ENCODE data around the gene NOMO2.
"Not testable (repeated sequence)": the region's sequence is repeated elsewhere in the genome, so short reads cannot be mapped to it uniquely, and the experiment has no call there.

Gene NOMO2, protein sequence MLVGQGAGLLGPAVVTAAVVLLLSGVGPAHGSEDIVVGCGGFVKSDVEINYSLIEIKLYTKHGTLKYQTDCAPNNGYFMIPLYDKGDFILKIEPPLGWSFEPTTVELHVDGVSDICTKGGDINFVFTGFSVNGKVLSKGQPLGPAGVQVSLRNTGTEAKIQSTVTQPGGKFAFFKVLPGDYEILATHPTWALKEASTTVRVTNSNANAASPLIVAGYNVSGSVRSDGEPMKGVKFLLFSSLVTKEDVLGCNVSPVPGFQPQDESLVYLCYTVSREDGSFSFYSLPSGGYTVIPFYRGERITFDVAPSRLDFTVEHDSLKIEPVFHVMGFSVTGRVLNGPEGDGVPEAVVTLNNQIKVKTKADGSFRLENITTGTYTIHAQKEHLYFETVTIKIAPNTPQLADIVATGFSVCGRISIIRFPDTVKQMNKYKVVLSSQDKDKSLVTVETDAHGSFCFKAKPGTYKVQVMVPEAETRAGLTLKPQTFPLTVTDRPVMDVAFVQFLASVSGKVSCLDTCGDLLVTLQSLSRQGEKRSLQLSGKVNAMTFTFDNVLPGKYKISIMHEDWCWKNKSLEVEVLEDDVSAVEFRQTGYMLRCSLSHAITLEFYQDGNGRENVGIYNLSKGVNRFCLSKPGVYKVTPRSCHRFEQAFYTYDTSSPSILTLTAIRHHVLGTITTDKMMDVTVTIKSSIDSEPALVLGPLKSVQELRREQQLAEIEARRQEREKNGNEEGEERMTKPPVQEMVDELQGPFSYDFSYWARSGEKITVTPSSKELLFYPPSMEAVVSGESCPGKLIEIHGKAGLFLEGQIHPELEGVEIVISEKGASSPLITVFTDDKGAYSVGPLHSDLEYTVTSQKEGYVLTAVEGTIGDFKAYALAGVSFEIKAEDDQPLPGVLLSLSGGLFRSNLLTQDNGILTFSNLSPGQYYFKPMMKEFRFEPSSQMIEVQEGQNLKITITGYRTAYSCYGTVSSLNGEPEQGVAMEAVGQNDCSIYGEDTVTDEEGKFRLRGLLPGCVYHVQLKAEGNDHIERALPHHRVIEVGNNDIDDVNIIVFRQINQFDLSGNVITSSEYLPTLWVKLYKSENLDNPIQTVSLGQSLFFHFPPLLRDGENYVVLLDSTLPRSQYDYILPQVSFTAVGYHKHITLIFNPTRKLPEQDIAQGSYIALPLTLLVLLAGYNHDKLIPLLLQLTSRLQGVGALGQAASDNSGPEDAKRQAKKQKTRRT

DNA sequence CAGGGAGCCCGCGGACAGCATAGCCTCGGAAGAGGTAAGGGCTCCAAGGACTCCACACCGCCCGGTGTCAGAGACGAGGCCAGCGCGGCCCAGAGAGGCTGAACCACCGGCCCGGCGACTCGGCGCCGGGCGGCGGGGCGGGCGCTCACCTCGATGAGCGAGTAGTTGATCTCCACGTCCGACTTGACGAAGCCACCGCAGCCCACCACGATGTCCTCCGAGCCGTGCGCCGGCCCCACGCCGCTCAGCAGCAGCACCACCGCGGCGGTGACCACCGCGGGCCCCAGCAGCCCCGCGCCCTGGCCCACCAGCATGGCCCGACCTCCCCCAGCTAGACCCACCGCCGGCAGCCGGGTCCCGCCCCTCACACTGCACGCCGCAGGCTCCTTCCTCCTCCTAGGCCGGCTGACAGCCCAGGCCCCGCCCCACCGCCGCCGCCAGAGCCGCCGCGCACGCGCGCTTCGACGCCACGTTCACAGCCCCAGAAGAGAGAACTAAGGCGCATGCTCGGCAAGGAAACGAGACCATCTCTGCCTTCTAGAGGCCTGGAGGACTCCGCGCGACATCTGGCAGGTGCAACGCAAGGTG lies at the start of gene NOMO2:
Gene NOMO2, minus strand, starts transcription at position 371 of the 588 bp plus-strand sequence. Its CDS starts 57 bp downstream, at position 314.
- DNase-seq, result not testable (repeated sequence)

DNA sequence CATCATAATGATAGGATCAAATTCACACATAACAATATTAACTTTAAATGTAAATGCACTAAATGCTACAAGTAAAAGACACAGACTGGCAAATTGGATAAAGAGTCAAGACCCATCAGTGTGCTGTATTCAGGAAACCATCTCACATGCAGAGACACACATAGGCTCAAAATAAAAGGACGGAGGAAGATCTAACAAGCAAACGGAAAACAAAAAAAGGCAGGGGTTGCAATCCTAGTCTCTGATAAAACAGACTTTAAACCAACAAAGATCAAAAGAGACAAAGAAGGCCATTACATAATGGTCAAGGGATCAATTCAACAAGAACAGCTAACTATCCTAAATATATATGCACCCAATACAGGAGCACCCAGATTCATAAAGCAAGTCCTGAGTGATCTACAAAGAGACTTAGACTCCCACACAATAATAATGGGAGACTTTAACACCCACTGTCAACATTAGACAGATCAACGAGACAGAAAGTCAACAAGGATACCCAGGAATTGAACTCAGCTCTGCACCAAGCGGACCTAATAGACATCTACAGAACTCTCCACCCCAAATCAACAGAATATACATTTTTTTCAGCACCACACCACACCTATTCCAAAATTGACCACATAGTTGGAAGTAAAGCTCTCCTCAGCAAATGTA lies 48.4 kb upstream of the NOMO2 start:
- DNase-seq, result not testable (repeated sequence)

DNA sequence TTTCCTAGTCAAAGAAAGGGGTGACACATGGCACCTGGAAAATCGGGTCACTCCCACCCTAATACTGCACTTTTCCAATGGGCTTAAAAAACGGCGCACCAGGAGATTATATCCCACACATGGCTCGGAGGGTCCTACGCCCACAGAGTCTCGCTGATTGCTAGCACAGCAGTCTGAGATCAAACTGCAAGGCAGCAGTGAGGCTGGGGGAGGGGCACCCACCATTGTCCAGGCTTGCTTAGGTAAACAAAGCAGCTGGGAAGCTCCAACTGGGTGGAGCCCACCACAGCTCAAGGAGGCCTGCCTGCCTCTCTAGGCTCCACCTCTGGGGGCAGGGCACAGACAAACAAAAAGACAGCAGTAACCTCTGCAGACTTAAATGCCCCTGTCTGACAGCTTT lies 46.4 kb upstream of the NOMO2 start:
- DNase-seq, result not testable (repeated sequence)

DNA sequence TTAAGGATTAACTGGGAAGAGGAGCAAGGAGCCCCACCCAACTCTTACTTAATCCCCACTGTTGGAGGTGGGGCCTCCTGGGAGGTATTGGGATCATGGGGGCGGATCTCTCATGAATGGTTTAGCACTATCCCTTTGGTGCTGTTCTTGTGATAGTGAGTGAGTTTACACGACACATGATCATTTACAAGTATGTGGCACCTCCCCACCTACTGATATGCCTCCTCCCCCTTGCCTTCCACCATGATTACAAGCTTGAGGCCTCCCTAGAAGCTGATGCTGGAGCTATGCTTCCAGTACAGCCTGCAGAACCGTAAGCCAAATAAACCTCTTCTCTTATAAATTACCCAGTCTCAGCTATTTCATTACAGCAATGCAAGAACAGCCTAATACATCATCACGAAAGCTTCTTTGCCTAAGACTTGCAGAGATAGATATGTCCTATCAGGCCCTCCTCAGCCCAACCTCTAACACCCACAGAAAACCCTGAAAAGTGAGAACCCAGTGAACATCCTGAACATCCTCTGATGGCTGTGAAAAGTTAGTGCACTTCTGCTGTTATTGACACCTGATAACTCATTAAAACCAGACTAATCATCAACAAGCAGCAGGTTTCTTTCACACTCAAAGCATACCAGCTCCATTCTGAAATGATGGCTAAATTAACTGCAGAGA lies 41.8 kb upstream of the NOMO2 start:
- not testable (repeated sequence) for DNase-seq

DNA sequence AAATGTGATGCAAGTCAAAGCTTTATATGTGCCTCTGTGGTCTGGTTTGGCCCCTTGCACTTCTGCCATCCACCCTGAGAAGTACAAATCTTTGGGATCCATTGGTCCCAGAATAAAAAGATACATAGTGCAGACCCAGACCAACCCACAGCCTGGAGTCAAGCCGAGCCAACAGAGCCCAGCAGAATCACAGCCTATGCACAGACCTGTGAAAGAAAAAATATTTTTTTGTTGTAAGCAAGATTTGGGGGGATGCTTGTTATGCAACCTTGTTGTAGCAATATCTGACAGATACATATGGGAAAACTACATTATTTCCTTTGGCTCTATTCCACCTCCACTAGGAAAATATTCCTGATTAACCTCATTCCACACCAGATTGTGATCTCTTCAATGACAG lies 36.7 kb upstream of the NOMO2 start:
- not testable (repeated sequence) for DNase-seq

DNA sequence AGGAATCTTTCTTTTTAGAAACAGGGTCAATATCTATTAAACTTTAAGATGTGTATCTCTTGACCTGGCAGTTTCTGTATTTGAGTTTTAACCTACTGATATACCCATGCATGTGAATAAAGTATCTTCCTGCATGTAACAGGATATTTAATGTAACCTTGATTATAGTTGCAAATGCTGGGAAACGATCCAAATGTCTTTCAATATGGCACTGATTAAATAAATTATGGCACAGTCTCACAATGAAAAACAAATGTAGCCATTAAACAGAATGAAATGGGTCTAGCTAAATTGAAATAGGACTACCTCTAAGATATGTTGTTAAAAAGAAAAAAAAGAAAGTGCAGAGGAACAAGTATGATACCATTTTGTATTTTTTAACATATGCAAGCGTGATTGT lies 35.8 kb upstream of the NOMO2 start:
- DNase-seq, result not testable (repeated sequence)

DNA sequence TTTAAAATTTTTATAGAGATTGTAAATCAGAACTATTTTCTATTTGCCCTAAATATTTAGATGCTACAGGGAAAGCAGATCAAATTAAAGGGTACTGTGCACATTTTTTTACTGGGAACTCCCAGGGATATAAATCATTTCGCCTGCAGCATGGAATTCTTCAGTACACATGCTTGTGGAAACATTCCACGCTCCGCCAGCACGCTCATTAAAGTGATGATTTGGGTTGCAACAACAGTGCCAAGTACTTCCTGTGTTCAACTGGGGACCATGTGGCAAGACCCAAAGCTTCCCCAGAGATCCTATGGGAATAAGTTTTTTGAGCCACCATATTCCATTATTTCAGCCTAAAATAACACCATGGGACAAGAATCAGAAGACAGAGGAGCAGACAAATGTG lies 35.4 kb upstream of the NOMO2 start:
- DNase-seq, result peak; percentile 7

DNA sequence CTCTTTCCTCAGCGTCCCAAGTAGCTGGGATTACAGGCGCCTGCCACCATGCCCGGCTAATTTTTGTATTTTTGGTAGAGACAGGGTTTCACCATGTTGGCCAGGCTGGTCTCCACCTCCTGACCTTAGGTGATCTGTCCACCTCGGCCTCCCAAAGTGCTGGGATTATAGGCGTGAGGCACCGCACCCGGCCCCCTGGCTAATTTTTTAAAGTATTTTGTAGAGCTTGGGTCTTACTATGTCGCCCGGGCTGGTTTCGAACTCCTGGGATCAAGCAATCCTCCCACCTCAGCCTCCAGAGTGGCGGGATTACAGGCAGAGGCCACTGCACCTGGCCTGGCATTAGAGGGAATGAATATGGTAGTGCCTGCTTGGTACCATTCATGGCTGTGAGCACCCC lies 33.9 kb upstream of the NOMO2 start:
- DNase-seq, result not testable (repeated sequence)

DNA sequence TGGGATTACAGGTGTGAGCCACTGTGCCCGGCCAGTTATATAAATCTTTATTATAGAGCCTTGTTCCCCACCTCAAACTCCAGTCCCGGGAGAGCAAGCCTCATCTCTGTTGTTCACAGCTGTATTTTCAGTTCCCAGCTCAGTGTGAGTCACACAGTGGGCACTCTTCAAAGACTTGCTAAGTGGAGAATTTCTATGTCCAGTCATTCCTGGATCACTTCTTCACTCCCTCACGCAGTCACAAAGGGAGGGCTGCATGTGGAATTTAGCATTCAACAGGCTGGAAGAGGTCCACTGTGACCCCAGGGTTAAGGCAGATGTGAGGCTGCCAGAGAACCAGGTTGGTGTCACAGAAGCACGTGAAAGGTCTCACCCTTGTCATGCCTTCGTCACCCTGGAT lies 33.0 kb upstream of the NOMO2 start:
- not testable (repeated sequence) for DNase-seq

DNA sequence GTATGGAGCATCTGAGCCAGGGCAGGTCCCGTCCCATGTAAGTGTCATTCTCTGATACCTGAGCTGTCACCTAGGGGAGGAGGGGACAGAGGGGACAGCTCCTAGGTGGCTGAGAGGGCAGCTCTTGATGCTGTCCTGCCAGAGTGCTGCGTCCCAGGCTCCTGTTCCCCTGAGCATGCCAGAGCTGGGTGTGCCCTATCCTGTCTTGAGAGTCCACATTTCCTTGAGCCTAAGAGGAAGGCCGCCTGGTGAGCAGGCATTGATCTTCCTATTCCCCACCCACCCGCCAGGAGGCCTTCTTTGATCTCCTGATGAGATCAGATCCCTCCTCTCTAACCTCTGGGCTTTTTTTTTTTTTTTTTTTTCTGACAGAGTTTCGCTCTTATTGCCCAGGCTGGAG lies 32.0 kb upstream of the NOMO2 start:
- not testable (repeated sequence) for DNase-seq

DNA sequence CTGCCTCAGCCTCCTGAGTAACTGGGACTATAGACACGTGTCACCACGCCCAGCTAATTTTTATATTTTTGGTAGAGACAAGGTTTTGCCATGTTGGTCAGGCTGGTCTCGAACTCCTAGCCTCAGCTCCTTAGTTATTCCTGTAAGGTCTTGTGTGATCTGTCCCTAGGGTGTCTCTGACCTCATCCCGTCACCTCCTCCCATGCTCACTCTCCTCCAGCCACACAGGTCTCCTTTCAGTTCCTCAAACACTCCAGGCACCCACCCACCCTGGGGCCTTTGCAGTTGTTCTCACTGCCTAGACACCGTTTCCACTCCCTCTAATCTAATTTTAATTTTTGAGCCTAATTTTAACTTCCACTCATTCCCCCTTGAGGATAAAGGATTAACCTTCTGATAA lies 31.1 kb upstream of the NOMO2 start:
- DNase-seq, result not testable (repeated sequence)

DNA sequence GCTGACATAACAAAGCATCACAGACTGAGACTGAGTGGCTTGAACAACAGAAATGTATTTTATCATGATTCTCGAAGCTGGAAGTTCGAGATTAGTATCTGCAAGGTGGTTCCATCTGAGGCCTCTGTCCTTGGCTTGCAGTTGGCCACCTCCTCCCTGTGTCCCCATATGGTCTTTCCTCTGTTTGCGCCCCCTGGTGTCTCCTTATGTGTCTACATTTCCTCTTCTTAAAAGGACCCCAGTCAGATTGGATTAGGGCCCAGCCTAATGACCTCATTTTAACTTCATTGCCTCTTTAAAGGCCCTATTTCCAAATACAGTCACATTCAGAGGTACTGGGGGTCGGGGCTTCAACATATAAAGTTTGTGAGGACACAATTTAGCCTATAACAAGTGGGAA lies 30.0 kb upstream of the NOMO2 start:
- DNase-seq, result peak; percentile 9

DNA sequence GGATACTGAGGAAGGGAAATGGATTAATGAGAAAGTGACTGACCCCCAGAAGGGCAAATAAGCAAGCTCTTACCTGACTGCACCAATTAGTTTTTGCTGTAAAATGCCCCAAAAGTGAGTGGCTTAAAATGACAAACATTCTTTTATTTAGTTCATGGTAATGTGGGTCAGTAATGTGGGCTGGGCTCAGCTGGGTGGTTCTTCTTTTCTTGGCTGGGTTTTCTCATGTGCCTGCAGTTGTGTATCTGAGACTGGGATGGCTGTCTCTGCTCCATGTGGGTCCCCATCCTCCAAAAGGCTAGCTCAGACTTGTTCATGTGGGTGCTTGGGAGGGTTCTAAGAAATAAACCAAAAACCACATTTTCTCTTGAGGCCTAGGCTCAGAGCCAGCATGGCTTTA lies 29.5 kb upstream of the NOMO2 start:
- not testable (repeated sequence) for DNase-seq

DNA sequence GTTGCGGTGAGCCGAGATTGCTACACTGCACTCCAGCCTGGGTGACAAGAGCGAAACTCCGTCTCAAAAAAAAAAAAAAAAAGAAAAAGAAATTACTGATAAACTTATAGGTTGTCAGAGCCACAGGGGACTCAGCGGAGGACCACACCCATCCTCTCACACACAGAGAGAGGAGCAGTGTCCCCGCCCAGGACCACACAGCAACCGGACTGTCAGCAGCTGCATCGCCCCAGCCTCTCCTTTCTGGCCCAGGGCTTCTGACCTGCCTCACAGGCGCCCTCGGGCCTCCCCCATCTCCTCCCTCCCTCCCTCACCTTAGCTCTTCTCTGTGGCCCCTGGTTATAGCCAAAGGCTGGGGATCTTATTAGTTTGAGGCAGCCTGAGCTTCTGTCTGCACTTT lies 27.9 kb upstream of the NOMO2 start:
- DNase-seq, result not testable (repeated sequence)

DNA sequence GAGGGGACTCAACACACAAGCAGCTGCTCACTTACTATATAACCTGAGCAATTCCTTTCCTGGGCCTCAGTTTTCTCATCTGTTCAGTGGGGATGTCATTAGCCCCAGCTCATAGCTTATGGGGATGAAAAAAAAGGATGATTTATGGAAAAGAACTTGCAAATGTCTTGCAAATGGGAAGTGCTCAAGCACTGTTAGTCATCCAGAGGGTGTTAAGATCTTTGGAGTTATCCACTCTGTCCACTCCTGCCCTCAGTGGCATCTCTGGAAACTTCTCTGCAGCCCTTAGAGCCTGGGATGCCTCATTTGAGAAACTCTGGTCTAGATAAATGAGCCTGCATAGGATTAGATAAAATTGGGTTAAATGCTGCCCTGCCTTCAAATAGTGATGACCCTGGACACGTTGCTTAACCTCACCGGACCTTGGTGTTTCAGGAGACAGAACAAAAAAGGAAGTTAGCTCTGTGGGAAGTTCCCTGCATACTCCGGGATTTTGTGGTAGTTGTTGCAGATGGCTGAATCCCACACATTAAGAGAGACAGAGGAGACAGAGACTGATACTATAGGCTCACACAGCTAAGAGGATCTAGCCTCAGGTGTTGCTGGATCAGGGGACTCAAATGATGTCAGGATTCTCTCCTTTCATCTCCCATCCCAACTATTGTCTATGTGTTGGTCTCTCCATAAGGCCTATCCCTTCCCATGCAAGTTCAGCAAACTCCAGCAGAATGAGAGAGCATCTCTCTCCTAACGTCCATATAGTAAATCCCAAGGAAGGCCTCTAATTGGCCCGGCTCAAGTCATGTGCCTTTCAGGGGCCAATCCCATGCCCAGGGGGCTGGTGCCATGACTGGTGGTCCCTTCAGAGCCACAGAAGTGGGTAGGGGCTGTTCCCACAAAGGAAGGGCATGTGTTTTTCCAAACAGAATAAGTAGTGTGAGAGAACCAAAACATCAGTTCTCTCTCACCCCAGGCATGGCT lies 25.0 kb upstream of the NOMO2 start:
- DNase-seq, result not testable (repeated sequence)

DNA sequence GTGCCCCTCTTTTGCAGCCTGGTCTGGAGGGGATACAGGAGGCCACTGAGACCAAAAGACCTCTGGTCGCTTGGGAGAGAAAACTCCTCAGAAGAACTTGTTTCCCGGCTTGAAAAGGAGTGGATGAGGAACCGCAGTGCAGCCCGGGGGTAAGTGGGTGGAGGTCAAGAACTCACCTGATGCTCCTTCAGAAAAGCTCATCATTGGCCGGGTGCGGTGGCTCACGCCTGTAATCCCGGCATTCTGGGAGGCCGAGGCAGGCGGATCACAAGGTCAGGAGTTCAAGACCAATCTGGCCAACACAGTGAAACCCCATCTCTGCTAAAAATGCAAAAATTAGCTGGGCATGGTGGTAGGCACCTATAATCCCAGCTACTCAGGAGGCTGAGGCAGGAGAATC lies 23.9 kb upstream of the NOMO2 start:
- DNase-seq, result not testable (repeated sequence)

DNA sequence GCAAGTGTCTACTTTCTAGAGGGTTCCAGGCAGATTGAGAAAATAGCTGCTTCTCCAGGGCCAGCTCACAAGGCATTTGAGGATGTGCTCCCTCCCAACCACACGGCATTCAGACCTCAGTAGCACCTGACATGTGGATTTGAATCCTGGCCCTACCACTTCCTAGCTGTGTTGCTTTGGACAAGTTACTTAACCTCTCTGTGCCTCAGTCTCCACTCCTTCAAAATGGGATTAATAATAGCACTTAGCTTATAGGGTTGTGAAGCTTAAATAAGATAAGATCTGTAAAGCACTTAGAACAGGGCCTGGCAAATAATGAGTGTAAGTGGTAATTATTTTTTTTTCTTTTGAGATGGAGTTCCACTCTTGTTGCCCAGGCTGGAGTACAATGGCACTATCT lies 21.0 kb upstream of the NOMO2 start:
- no peak for DNase-seq

DNA sequence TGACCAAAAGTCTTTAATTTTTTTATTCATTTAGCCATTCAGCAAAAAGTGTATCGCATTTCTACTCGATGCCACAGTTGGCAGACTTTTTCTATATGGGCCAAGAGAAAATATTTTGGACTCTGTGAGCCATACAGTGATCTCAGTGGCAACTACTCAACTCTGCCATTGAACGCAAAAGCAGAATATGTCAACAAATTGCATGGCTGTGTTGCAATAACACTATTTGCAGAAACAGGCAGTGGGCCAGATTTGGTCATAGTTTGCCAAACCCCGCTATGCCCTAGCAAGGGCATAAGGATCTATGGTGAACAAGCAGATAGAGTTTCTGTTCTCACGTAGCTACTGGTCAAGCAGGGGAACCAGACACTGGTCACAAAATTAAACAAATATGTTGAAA lies 18.5 kb upstream of the NOMO2 start:
- DNase-seq, result not testable (repeated sequence)

DNA sequence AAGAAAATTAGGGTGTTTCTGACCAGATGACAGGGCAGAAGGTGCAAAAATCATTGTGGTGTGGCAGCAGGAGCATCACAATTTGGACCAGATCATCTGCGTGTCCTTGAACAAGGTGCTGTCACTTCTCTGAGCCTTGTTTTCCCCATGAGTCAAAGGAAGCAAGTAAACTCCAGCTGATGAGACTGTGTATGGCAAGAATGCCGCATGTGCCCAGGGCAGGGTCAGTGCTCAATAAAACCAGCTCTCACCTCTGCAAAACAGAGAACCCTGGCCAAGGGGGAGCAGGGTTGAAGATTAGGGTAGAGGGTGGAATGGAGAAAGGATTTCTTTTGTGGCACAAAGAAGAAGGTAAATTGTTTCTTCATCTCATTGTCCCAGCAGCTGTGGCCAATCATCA lies 17.4 kb upstream of the NOMO2 start:
- not testable (repeated sequence) for DNase-seq

DNA sequence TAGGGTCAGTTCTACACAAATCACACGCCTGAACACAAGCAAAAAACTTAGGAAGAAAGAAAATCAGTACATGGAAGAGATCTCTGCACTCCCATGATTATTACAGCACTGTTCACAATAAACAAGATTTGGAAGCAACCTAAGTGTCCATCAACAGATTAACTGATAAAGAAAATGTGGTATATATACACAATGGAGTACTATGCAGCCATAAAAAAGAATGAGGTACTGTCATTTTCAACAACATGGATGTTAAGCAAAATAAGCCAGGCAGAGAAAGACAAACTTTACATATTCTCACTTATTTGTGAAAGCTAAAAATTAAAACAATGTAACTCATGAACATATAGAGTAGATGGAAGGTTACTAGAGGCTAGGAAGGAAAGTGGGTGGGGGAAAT lies 16.0 kb upstream of the NOMO2 start:
- DNase-seq, result not testable (repeated sequence)

Measured in NCI-H1694 treated with DMSO at 0.1 percent for 48 hours (cell line).